GM12872 (cell line): ENCODE results near the gene EBNA1BP2.

Experiments used
- TF ChIP-seq, protein P1 (sequence below): IDR thresholded peaks from 3 replicates; pipeline ENCODE4 v1.5.1; 2011; ENCODE audit warnings: low read depth, mild to moderate bottlenecking, low read length, moderate library complexity; ENCODE audit not compliant: insufficient read depth

EBNA1BP2 gene

DNA sequence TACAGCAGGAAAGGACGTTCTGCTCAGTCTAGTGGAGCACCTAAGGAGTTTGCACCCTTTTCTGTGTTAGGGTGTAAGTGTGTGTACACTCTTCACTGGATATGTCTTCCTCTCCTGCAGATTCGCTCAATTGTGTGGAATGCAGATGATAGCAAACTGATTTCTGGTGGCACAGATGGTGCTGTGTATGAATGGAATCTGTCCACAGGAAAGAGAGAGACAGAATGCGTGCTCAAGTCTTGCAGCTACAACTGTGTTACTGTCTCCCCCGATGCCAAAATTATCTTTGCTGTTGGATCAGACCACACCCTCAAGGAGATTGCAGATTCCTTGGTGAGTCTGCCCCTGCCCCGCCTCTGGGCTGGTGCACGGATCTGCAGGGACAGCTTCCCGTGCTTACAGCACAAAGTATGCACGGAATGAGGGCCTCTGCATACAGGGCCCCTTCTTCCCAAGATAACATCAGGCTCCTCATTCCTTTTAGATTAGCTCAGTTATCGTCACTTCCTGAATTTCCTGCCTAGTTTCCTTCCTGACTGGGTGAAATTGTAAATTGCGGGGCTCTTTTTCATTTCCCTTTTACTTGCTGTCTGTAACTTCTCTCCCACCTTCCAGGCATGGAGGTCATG is 34.6 kb upstream of the EBNA1BP2 start:
- TF ChIP-seq, protein P1, sequence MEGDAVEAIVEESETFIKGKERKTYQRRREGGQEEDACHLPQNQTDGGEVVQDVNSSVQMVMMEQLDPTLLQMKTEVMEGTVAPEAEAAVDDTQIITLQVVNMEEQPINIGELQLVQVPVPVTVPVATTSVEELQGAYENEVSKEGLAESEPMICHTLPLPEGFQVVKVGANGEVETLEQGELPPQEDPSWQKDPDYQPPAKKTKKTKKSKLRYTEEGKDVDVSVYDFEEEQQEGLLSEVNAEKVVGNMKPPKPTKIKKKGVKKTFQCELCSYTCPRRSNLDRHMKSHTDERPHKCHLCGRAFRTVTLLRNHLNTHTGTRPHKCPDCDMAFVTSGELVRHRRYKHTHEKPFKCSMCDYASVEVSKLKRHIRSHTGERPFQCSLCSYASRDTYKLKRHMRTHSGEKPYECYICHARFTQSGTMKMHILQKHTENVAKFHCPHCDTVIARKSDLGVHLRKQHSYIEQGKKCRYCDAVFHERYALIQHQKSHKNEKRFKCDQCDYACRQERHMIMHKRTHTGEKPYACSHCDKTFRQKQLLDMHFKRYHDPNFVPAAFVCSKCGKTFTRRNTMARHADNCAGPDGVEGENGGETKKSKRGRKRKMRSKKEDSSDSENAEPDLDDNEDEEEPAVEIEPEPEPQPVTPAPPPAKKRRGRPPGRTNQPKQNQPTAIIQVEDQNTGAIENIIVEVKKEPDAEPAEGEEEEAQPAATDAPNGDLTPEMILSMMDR: no peak

DNA sequence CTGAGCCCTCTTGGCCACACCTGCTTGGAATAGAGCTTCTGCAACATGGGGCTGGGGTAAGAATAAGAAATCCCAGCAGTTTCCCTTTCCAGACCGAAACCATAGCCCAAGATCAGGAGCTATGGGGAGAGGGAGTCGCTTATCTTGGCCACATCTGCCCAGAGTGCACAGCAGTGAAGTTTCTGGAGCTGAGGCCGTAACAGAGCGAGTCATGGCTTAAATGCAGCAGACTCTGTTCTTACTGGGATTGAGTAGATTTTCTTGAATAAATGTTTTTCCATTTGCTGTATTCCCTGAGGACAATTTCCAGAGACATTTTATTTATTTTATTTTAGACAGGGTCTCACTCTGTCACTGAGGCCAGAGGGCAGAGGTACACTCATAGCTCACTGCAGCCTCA is 33.6 kb upstream of the EBNA1BP2 start:
- TF ChIP-seq, protein P1: no peak

DNA sequence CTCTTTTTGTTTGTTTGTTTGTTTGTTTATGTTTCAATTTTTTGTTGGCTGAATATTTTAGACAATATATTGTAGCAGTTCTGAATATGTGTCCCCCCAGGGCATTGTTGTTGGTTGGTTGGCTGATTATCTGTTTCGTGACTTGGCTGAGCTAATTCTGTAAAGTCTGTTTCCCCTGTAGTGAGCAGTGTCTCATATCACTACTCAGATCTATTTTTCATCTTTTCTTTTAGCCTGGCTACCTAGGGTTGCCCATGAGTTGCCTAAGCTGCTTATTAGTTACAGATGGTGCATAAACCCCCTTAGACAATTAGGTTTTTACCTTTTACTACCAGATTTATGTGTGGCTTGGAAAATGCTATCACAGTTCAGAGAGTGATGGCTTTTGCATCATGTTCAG is 32.3 kb upstream of the EBNA1BP2 start:
- TF ChIP-seq, protein P1: no peak

DNA sequence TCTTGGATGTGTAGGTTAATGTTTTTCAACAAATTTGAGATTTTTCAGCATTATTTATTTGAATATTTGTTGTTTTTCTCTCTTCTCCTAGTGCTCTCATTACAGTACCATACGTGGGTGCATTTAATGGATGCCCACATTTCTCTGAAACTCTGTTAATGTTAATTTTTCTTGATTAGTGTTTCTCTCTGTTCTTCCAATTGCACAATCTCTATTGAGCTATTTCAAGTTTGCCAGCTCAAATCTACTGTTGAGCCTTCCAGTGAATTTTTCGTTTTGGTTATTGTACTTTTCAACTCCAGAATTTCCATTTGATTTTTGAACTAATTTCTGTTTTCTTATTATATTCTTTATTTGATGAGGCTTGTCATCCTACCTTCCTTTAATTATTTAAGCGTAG is 31.8 kb upstream of the EBNA1BP2 start:
- TF ChIP-seq, protein P1: no peak

DNA sequence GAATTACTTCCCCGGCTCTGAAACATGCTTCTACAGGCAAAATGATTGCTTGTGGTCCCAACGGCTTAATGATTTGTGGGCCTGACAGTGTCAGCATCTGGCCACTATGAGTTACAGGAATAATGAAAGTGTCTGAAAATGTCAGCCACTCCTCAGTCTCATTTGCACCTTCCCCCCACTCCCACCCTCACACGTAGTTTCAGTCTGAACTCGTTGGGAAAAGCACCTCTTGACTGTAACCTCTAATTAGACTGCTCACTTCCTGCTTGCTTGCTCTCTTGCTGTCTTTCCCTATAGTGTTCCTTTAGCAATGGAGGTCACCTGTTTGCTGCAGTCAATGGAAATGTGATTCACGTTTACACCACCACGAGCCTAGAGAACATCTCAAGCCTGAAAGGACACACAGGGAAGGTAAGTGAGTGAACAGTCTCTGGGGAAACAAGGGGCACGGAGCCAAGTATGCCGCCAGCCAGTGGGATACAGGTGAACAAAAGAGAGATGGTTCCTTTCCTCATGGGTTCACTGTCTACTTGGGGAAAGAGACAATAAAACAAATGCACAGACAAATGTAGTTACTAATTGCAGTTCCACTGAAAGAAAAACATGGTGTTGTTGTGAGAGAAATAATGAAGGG is 27.1 kb upstream of the EBNA1BP2 start:
- TF ChIP-seq, protein P1: no peak

DNA sequence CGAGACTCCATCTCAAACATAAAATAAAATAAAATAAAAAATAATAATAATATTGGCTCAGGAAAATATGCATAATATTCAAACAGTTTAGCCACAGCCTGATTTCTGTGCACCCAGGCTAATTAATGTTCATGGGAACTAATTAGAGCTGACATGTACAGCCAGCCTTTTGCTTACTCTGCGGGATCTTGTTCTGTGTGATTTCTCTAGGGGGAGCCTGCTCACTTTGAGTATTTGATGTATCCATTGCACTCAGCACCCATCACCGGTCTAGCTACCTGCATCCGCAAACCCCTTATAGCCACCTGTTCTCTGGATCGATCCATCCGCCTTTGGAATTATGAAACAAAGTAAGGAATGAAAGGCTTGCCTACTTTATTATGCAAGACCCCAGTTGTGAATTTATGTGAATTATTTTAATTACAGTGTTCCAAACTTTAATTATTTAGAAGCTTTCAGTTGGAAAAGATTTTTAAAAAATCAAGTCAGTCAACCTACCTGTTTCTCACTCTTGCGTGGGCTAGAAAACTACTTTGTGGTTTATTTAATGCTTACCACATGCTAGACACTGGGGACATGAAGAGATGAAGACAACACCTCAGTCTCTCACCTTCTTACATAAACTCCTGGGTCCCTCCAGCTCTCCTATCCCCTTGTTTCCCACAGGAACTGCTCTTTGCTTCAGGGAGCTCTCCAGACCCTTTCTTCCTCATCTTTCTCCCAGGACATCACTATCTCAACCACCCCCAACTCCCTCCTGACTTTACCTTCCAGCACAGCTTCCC is 25.4 kb upstream of the EBNA1BP2 start:
- TF ChIP-seq, protein P1: no peak

DNA sequence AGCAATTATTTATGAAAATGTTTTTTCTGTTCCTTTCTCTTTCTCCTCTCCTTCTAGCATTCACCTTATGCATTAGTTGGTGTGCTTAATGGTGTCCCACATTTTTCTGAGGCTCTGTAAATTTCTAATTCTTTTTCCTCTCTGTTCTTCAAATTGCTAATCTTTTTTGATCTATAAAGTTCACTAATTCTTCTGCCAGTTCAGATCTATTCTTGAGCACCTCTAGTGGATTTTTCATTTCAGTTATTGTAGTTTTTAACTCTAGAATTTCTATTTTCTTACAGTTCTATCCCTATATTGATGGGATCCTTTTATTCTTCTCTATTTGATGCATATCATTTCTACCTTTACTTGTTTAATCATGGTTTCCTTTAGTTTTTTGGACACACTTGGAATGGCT is 22.4 kb upstream of the EBNA1BP2 start:
- TF ChIP-seq, protein P1: no peak
